GM12872 (cell line): ENCODE results near the gene DLX4.

Experiments
- CTCF ChIP-seq: IDR thresholded peaks from 3 replicates; pipeline ENCODE4 v1.5.1; 2011; ENCODE audit warnings: low read depth, mild to moderate bottlenecking, low read length, moderate library complexity; ENCODE audit not compliant: insufficient read depth

The DLX4 gene

GRCh38 chr17:49958723-49959122 is 10.3 kb upstream of the DLX4 start:
- no peak for TF ChIP-seq CTCF

GRCh38 chr17:49959183-49959935 is 9.6 kb upstream of the DLX4 start:
- TF ChIP-seq CTCF = no peak

GRCh38 chr17:49962599-49963308 is 6.2 kb upstream of the DLX4 start:
- TF ChIP-seq CTCF = no peak

- TF ChIP-seq CTCF = no peak
Measured at GRCh38 chr17:49963309-49963625, 5.7 kb upstream of the DLX4 start.

- TF ChIP-seq CTCF = no peak
Measured at GRCh38 chr17:49963626-49964302, 5.2 kb upstream of the DLX4 start.

GRCh38 chr17:49964303-49964768 is 4.7 kb upstream of the DLX4 start:
- no peak for TF ChIP-seq CTCF

GRCh38 chr17:49964769-49965523 is 4.0 kb upstream of the DLX4 start:
- TF ChIP-seq CTCF = no peak
